Mononuclear cell (primary cell): ENCODE data around the gene KRTAP2-2. TPM values are rescaled to one million over a fixed set of nuclear protein-coding genes. Genes with fewer than 3 reads are reported as not detected.
"Not testable (repeated sequence)": the region's sequence is repeated elsewhere in the genome, so short reads cannot be mapped to it uniquely, and the experiment has no call there.

Experiments
- H3K27me3 ChIP-seq: 2 replicates; pipeline ENCODE4 v1.6.0; 2011; ENCODE audit warnings: low read length, control low read depth; ENCODE audit not compliant: insufficient read depth
- H3K4me1 ChIP-seq: 2 replicates; pipeline ENCODE4 v1.5.1; 2011; ENCODE audit warnings: mild to moderate bottlenecking, low read length, control low read depth; ENCODE audit not compliant: insufficient read depth
- H3K4me3 ChIP-seq: 2 replicates; pipeline ENCODE4 v1.5.1; 2011; ENCODE audit warnings: mild to moderate bottlenecking, low read length, moderate library complexity
- H3K9me3 ChIP-seq: 2 replicates; pipeline ENCODE4 v1.5.1; 2011; ENCODE audit warnings: low read depth, mild to moderate bottlenecking, control low read depth, low read length
- total RNA-seq: library from RNA; depleted of rRNA; stranded (reverse); fragments of >200 nt; gene quantifications from one replicate; pipeline ENCODE4 v1.2.3, GENCODE V29; 2012

The KRTAP2-2 gene
- total RNA-seq, 1 donor: not detected

DNA sequence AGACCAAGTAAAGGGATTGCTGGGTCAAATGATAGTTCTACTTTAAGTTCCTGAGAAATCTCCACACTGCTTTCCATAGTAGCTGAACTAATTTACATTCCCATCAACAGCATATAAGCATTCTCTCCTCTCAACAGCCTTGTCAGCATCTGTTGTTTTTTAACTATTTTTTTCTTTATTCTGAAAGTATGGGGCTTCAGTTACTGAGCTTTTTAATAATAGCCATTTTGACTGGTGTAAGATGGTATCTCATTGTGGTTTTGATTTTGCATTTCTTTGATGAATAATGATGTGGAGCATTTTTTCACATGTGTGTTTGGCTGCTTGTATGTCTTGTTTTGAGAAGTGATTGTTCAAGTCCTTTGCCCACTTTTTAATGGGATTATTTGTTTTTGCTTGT is 2.5 kb downstream of the KRTAP2-2 start:
- H3K9me3 ChIP-seq: no peaks in the 10 kb centered on the region

GRCh38 chr17:41049110-41049509 is 5.9 kb downstream of the KRTAP2-2 start:
- Histone ChIP-seq H3K4me1 (no peaks in the 10 kb centered on the region), H3K4me3 (no peak overlapping the region), H3K9me3 (no peaks in the 10 kb centered on the region), H3K27me3 (no peaks in the 10 kb centered on the region)

More for the DNA sequence above, 2.5 kb downstream of the KRTAP2-2 start:
- Histone ChIP-seq H3K27me3 (no peaks in the 10 kb centered on the region), H3K4me1 (no peaks in the 10 kb centered on the region), H3K4me3 (no peak overlapping the region)

DNA sequence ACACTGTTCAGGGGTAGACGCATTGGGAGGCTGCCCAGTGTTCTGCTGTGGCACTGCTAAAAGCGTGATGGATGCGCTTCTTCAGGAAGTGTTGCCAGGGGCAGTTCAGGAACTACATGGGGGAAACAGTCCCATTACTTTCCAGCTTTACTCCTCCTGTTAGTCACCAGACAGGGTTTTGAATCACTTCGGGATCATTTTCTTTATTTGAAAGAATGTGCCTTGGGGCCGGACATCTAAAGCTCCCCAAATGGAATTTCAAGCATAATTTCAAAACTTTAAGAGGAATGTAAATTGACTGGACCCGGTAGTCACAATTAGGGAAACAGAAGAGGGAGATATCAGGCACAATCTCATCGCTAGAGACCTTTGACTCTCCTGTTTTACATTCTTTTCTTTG is 6.6 kb downstream of the KRTAP2-2 start:
- no peaks in the 10 kb centered on the region for H3K4me1 ChIP-seq
- H3K27me3 ChIP-seq: peaks cover 5% of the 10 kb centered on the region
- no peaks in the 10 kb centered on the region for H3K9me3 ChIP-seq
- no peak overlapping the region for H3K4me3 ChIP-seq

- H3K4me3 ChIP-seq, H3K9me3 ChIP-seq, H3K4me1 ChIP-seq: not testable (repeated sequence)
- H3K27me3 ChIP-seq: peaks cover 10% of the 10 kb centered on the region
These were observed 8.1 kb downstream of the KRTAP2-2 start, which contains the start of gene KRTAP2-1 for GRCh38 chr17:41046735-41047465. Gene KRTAP2-1, minus strand, starts transcription at chr17:41047316. Its CDS starts 49 bp downstream, at chr17:41047267.

- Histone ChIP-seq H3K4me1 (no peaks in the 10 kb centered on the region), H3K9me3 (peaks cover 6% of the 10 kb centered on the region), H3K27me3 (peaks cover 10% of the 10 kb centered on the region), H3K4me3 (no peak overlapping the region)
These were observed 12.1 kb downstream of the KRTAP2-2 start for GRCh38 chr17:41042953-41043352.

DNA sequence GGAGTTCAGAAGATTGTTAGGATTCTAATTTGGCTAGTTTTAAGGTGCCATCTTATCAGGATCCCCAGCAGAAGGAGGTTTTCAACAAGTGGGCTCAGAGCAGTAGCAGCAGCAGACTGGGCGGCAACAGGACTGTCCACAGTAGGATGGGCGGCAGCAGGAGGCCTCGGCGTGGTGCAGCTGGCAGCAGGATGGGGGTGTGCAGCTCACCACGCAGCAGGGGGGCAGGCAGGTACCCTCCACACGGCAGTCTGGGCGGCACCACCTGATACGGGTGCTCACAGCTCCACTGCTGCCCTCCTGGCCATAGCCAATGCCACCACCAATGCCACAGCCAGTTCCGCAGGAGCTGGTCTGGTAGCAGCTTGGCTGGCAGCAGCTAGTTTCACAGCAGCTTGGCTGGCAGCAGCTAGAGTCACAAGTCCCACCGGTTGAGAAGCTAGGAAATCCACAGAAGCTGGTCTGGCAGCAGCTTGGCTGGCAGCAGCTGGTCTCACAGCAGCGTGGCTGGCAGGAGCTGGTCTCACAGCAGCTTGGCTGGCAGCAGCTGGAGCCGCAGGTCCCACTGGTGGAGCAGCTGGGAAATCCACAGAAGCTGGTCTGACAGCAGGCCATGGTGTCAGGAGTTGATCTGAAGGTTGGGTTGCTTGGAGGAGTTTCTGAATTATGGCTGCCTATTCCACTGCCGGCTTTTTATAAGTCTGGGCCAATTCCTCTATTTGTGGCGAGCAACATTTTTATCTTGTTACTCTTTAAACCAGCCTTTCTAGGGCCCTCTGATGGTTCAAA is 14.1 kb downstream of the KRTAP2-2 start, which contains the start of gene KRTAP1-1:
KRTAP1-1 (minus strand) TSS at position 668 of the 789 bp plus-strand sequence; CDS start at position 615, 53 bp downstream.
- not testable (repeated sequence) for H3K4me1 ChIP-seq, H3K4me3 ChIP-seq, H3K9me3 ChIP-seq
- peaks cover 10% of the 10 kb centered on the region for H3K27me3 ChIP-seq

DNA sequence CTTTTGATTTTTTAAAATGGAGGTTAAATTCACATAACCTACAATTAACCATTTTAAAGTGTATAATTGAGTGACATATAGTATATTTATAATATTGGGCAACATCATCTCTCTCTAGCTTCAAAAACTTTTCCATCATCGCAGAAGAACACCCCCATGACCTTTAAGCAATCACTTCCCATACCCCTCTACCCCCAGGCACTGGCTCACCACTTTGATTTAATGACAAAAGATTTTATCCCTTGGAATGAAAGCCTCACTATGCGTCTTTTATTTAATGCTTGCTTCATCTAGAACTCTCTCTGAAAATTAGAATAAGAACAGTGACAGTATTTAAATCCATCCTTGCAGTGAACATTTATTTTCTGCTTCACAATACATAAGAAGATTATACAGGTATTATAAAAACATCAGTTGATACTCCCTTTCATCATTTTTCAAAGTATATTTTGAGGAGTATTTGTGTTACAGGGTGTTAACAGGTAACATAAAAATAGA is 17.1 kb downstream of the KRTAP2-2 start:
- H3K4me3 ChIP-seq: no peak overlapping the region
- peaks cover 5% of the 10 kb centered on the region for H3K27me3 ChIP-seq
- H3K4me1 ChIP-seq: no peaks in the 10 kb centered on the region
- H3K9me3 ChIP-seq: peaks cover 5% of the 10 kb centered on the region

- not testable (repeated sequence) for H3K4me3 ChIP-seq, H3K9me3 ChIP-seq, H3K4me1 ChIP-seq, H3K27me3 ChIP-seq
These were observed 20.6 kb downstream of the KRTAP2-2 start, which contains the start of gene KRTAP1-3 for GRCh38 chr17:41034346-41034935. Gene KRTAP1-3, minus strand, starts transcription at chr17:41034874. Its CDS starts 53 bp downstream, at chr17:41034821.

DNA sequence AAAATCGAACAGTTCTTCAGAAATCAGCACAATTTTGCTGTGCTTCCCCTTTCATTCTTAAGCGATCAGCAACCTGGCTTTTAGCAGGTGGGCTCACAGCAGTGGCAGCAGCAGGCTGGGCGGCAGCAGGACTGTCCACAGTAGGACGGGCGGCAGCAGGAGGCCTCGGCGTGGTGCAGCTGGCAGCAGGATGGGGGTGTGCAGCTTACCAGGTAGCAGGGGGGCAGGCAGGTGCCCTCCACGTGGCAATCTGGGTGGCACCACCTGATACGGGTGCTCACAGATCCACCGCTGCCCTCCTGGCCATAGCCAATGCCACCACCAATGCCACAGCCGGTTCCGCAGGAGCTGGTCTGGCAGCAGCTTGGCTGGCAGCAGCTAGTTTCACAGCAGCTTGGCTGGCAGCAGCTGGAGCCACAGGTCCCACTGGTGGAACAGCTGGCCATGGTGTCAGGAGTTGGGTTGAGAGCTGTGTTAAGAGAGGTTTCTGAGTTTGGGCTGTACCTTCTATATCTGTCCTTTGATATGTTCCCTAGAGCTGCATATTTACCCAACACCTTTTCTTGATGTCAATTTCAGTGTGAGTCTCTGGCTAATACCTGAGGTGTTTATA is 25.3 kb downstream of the KRTAP2-2 start, which contains the start of gene KRTAP1-4:
KRTAP1-4 (minus strand) TSS at position 563 of the 613 bp plus-strand sequence; CDS start at position 446, 117 bp downstream.
- H3K9me3 ChIP-seq: no peaks in the 10 kb centered on the region
- H3K4me3 ChIP-seq: no peak within 1 kb of the TSS
- H3K4me1 ChIP-seq: no peaks in the 10 kb centered on the region
- H3K27me3 ChIP-seq: peaks cover 4% of the 10 kb centered on the region

DNA sequence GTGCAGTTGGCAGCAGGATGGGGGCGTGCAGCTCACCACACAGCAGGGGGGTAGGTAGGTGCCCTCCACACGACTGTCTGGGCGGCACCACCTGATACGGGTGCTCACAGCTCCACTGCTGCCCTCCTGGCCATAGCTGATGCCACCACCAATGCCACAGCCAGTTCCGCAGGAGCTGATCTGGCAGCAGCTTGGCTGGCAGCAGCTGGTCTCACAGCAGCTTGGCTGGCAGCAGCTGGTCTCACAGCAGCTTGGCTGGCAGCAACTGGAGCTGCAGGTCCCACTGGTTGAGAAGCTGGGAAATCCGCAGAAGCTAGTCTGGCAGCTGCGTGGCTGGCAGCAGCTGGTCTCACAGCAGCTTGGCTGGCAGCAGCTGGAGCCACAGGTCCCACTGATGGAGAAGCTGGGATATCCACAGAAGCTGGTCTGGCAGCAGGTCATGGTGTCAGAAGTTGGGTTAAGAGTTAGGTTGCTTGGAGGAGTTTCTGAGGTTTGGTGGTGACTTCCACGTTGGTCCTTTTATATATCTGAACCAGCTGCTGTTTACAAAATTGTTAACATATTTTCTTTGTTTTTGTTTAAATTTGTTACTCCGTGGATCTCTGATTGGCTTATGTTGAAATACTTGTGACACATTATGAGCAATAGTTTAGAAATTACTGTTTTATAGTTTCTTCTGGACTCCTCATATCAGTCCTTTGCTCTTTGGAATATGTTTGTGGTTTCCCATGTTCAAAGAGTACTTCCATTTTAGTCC is 28.1 kb downstream of the KRTAP2-2 start, which contains the start of gene KRTAP1-5:
KRTAP1-5 (minus strand) TSS at position 494 of the 757 bp plus-strand sequence; CDS start at position 441, 53 bp downstream.
- no peaks in the 10 kb centered on the region for H3K9me3 ChIP-seq
- no peaks in the 10 kb centered on the region for H3K4me1 ChIP-seq
- no peak within 1 kb of the TSS for H3K4me3 ChIP-seq
- peaks cover 4% of the 10 kb centered on the region for H3K27me3 ChIP-seq

GRCh38 chr17:41024697-41025096 is 30.3 kb downstream of the KRTAP2-2 start:
- Histone ChIP-seq H3K27me3 (peaks cover 4% of the 10 kb centered on the region), H3K9me3 (no peaks in the 10 kb centered on the region), H3K4me3 (no peak overlapping the region), H3K4me1 (no peaks in the 10 kb centered on the region)

GRCh38 chr17:41020336-41020735 is 34.7 kb downstream of the KRTAP2-2 start:
- Histone ChIP-seq H3K27me3 (no peaks in the 10 kb centered on the region), H3K4me1 (no peaks in the 10 kb centered on the region), H3K4me3 (no peak overlapping the region), H3K9me3 (no peaks in the 10 kb centered on the region)

- H3K4me3 ChIP-seq: no peak overlapping the region
- no peaks in the 10 kb centered on the region for H3K27me3 ChIP-seq
- H3K4me1 ChIP-seq: no peaks in the 10 kb centered on the region
- no peaks in the 10 kb centered on the region for H3K9me3 ChIP-seq
These were observed 35.6 kb downstream of the KRTAP2-2 start for GRCh38 chr17:41019415-41019814.

- Histone ChIP-seq H3K9me3 (no peaks in the 10 kb centered on the region), H3K4me1 (no peaks in the 10 kb centered on the region), H3K4me3 (no peak overlapping the region), H3K27me3 (no peaks in the 10 kb centered on the region)
These were observed 36.5 kb downstream of the KRTAP2-2 start for GRCh38 chr17:41018541-41018940.
